HG02798 (cell line): ENCODE measurements around the gene PNPLA3.

ENCODE experiments used
- ATAC-seq: cut with Tn5 transposase; IDR thresholded peaks from one replicate; pipeline ENCODE4 v1.9.1; 2021; ENCODE audit warnings: mild to moderate bottlenecking; ENCODE audit not compliant: unreplicated experiment, poor library complexity

Gene PNPLA3

DNA sequence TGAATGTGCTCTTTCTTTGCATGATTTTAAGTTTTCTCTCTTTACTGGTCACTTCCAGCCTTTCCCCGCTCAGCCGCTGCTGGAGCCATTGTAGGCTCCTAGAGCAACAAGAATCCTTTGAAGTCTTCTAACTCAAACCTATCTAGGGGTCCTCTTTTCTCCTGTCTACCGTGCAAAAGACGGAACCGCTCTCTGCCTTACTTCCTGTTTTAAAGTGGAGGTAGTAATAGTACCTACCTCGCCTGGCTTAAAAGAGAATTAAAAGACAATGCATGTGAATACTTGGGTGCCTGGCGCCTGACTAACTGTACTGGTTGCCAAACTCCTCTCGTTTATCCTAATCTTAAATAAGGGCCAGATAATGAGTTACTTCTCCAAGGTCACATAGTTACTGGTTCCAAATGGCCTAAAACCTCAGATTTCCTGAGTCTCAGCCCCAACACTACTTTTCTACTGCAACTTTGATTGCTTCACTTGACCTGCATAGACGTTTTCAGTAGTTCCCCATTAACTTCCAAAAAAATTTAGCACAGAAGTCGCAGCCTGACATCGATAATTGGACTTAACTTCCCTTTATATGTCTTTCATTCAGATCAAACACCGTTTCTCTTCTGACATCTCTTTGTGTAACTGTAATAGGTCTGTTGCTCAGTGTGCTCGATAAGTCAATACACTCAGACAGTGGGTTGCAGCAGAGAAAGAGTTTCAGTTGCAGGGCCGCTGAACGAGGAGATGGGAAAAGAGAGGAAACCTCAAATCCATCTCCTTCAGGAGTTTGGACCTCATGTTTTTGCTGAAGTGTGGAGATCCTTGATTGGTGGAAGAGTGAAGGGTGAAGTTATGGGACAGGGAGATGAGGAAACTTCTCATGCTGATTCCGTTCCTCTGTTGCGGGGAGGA, 32.5 kb downstream of the PNPLA3 start:
- ATAC-seq: no peak

- ATAC-seq: no peak
Observed at GRCh38 chr22:43956805-43957463, 33.3 kb downstream of the PNPLA3 start.

DNA sequence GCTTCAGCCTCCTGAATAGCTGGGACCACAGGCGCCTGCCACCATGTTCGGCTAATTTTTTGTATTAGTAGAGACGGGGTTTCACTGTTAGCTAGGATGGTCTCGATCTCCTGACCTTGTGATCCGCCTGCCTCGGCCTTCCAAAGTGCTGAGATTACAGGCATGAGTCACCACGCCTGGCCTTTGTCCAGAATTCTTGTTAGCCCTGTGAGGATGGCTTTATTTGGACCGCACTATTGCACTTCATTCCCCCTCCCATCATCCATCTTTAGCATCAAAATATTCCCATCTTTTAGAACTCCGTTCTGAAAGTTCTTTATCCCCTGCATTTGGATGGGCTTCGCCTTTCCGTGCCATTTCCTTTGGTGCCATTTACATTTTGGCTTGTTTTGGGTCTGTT, 34.3 kb downstream of the PNPLA3 start:
- no peak for ATAC-seq

GRCh38 chr22:43964314-43964857, 40.8 kb downstream of the PNPLA3 start:
- ATAC-seq: no peak

GRCh38 chr22:43967069-43967468, 43.5 kb downstream of the PNPLA3 start:
- ATAC-seq: no peak

DNA sequence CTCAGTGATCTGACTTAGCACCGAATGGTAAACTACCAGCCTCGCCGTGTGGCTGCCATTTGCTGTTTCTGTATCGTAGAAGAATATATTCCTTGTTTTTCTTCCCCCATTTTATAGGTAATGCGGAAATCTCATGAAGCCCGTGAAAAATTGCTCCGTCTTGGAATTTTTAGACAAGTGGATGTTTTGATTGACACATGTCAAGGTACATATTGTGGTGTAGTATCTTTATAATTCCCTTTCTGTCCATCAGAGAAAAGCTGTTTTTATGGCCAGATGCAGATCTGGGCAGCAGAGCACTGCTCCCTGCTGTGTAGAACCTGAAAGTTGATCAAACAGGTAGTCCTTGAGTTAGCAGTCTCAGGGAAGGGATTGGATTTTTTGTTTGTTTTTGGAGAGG, 45.0 kb downstream of the PNPLA3 start:
- no peak for ATAC-seq

- no peak for ATAC-seq
Observed at GRCh38 chr22:43969021-43969878, 45.6 kb downstream of the PNPLA3 start.

DNA sequence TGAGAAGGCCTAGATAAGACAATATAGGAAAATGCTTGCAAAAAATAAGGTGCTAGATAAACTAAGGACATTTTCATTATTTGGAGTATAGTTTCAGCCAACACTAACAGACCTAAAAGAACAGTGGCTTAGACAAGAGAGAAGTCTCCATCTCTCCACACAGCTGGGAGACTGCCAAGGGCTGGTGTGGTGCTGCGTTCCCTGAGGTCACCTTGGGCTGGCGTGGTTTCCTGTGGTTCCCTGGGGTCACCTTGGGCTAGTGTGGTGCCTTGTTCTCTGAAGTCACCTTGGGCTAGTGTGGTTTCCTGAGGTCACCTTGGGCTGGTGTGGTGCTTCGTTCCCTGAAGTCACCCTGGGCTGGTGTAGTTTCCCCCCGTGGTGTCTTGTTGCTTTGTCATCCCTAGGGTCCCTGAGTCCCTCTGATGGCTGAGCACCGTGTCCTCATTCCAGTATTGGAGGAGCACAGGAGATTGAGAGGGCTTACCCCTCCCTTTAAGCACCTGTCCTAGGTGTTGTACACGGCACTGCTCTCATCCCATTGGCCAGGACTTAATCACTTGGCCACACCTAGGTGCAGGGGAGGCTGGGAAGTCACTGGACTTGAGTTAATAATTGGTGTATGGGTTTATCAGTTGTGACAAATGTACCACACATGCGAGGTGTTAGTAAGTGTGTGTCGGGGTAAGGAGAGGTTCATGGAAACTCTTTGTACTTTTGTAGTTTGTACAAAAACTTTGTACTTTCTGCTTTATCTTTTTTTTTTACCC, 46.6 kb downstream of the PNPLA3 start:
- ATAC-seq: no peak

GRCh38 chr22:43971112-43971511, 47.5 kb downstream of the PNPLA3 start:
- ATAC-seq: no peak

DNA sequence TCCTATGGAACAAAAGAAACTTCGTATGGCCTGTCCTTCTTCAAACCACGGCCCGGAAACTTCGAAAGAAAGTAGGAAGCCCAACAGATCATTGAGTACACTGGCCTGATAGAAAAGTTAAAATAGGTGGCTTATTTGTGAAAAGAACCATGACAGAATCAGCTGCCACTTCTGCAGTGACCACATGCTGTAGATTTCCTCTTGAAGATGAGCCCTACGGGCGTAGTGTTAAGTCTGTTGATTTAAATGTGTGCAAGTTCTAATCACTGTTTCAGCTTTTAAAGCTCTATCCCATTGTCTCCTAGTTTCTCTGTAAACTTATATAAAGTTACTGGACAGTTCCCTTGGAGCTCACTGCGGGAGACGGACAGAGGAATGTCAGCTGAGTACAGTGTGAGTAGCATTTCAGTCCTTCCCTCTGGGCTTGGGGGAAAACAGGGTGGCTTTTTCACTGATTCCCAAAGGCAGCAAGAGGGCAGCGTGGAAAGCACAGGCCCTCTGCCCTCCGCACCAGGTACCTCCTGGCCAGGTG, 49.4 kb downstream of the PNPLA3 start:
- no peak for ATAC-seq

DNA sequence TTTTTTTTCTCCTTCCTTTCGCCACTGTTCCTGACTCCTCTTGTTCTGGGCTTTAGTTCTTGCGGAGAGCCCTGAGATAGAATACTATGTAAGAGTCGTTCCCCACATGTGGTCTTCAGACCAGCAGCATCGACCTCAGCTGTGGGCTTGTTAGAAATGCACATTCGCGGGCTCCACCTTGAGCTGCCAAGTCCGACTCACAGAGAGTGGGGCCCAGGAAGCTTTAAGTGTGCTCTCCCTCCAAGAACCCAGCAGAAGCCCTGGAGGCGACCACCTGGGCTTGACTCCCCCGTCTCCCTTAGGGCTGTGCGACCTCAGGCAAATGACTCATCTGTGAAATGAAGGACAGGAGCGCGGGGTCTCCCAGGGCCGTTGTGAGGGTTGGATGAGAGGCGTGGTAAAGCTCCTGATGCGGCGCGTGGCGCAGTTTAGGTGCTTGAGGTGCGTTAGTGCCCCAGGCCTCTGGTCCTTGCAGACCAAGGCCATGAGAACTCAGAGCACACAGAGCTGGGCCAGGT, 50.5 kb downstream of the PNPLA3 start:
- no peak for ATAC-seq

DNA sequence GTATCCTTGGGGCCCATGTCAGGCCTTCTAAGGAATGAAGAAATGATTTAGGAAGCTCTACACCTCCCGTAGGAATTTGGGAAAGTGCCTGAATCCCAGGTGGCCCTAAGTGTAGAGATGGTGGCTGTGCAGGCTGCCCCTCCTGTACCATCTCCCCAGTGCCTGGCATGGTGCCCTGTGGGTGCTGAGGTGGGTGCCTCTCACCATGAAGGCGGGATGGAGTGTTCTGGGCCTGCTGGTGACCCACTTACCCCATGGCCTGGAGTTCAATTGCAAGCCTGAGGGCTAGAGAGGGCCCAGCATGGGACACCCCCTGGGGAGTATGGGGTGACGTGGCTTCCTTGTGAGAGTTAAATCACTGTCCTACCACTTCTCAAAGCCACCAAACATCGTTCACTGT, 51.4 kb downstream of the PNPLA3 start:
- no peak for ATAC-seq

- ATAC-seq: no peak
Observed at GRCh38 chr22:43976861-43977795, 53.5 kb downstream of the PNPLA3 start.

DNA sequence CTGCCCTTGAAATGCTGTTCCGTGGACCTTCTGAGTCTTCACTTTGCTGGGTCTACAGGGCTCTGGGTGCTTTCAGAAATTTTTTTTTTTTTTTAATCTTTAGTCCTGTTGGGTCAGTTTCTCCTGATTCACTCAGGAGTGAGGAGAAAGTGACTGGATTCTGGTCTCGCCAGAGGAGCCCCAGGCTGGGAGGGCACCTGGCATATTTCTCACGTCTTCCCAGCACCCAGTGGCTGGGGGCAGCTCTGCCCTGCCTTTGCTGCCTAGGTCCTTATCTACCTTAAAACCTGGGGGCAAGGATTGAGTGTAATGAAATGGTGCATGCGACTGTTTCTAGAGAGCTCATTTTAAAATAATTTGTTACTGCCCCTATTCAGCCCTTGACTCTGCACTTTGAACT, 55.0 kb downstream of the PNPLA3 start:
- no peak for ATAC-seq

- ATAC-seq: no peak
Observed at GRCh38 chr22:43980579-43980978, 57.0 kb downstream of the PNPLA3 start.

GRCh38 chr22:43980996-43981395, 57.4 kb downstream of the PNPLA3 start:
- no peak for ATAC-seq

GRCh38 chr22:43983808-43984207, 60.2 kb downstream of the PNPLA3 start:
- ATAC-seq: no peak

GRCh38 chr22:43985532-43985931, 61.9 kb downstream of the PNPLA3 start:
- ATAC-seq: no peak
